Gastrocnemius medialis (tissue), 4 donors: ENCODE data around the gene DPM1. TPM values are rescaled to one million over a fixed set of nuclear protein-coding genes. Genes with fewer than 3 reads are reported as not detected.

Experiments
- ATAC-seq, 2 donors: fragments of 150-250 bp; one replicate each; pipeline ENCODE4 v1.9.1; 2016
- DNase-seq, 2 donors: peaks; one replicate each; pipeline ENCODE4 v3.0.0-alpha.2; 2019
- H3K27ac ChIP-seq, 4 donors: fragments of 200-600 bp; sonication (generic); 1 replicate in 1 of 4; 2 replicates in 3 of 4; pipeline ENCODE4 v1.5.1; 2016 to 2018; ENCODE audit warnings: mild to moderate bottlenecking in 2 of 4, moderate library complexity in 1 of 4
- H3K27me3 ChIP-seq, 3 donors: fragments of 200-600 bp; sonication (generic) in 2 of 3; 1 replicate in 1 of 3; 2 replicates in 2 of 3; pipeline versions ENCODE4 v1.5.1 to v1.6.0; 2016 to 2019; ENCODE audit warnings: mild to moderate bottlenecking in 1 of 3, moderate library complexity in 1 of 3
- H3K36me3 ChIP-seq, 2 donors: fragments of 200-600 bp; sonication (generic) in 1 of 2; one replicate each; pipeline ENCODE4 v1.5.1; 2017 to 2018
- H3K4me1 ChIP-seq, 2 donors: fragments of 200-600 bp; sonication (generic) in 1 of 2; one replicate each; pipeline ENCODE4 v1.5.1; 2016 to 2017; ENCODE audit warnings: mild to moderate bottlenecking in 2 of 2
- H3K4me3 ChIP-seq, 4 donors: fragments of 200-600 bp; sonication (generic) in 3 of 4; 1 replicate in 1 of 4; 2 replicates in 3 of 4; pipeline ENCODE4 v1.5.1; 2016 to 2019; ENCODE audit warnings: mild to moderate bottlenecking in 2 of 4
- H3K9me3 ChIP-seq, 3 donors: fragments of 200-600 bp; sonication (generic) in 2 of 3; 1 replicate in 1 of 3; 2 replicates in 2 of 3; pipeline ENCODE4 v1.5.1; 2016 to 2019
- POLR2A ChIP-seq, 2 donors: fragments of 450-650 bp; IDR thresholded peaks; one replicate each; pipeline ENCODE4 v1.6.1; 2017; ENCODE audit warnings: antibody characterized with exemption in 2 of 2, mild to moderate bottlenecking in 2 of 2, moderate library complexity in 2 of 2
- in situ Hi-C, 4 donors: fragments of 200-750 bp; cut with MboI; loops; one replicate each; pipeline versions ENCODE4 v1.15.0 to v1.8.0; 2017; ENCODE audit warnings: low sequenced_read_pairs in 4 of 4
- intact Hi-C: fragments of 100-400 bp; cut with DNase I; formaldehyde crosslinking; loops from one replicate; pipeline ENCODE4 v1.15.1; 2023; ENCODE audit warnings: low total_unique reads
- total RNA-seq, 4 donors: library from RNA; depleted of rRNA; stranded (reverse); fragments of >200 nt; gene quantifications; one replicate each; pipeline versions ENCODE4 v1.1.0 to v1.2.3, GENCODE V29; 2016
- TF ChIP-seq, protein P1 (sequence below), 5 experiments: fragments of 450-650 bp in 3 of 5; fragments of 200-600 bp in 2 of 5; sonication (generic) in 2 of 5; IDR thresholded peaks in 4 of 5; conservative IDR thresholded peaks in 1 of 5; 1 replicate in 4 of 5; 2 replicates in 1 of 5; pipeline ENCODE4 v1.5.1; 2016 to 2019; ENCODE audit warnings: antibody characterized with exemption in 5 of 5, mild to moderate bottlenecking in 3 of 5, moderate library complexity in 3 of 5

DPM1 gene
- total RNA-seq, 4 donors from 2014 or later, result 55.5 to 120 (median 73.7) TPM

GRCh38 chr20:50957276-50957675, 1.1 kb downstream of the DPM1 start:
- Histone ChIP-seq H3K27me3 (no peaks in the 10 kb centered on the region), H3K27ac (peak overlapping the region; percentile 88 to 98 (median 92)), H3K4me3 (peak overlapping the region; percentile 77 to 99 (median 90)), H3K36me3 (peaks cover 0 to 34% of the 10 kb centered on the region in 2 donors), H3K9me3 (no peaks in the 10 kb centered on the region), H3K4me1 (peaks cover 46 to 54% of the 10 kb centered on the region in 2 donors)
- ATAC-seq, result peak; percentile 56 to 74
- no peak for TF ChIP-seq POLR2A (IDR thresholded peaks at IDR 0.05)
- TF ChIP-seq, protein P1, sequence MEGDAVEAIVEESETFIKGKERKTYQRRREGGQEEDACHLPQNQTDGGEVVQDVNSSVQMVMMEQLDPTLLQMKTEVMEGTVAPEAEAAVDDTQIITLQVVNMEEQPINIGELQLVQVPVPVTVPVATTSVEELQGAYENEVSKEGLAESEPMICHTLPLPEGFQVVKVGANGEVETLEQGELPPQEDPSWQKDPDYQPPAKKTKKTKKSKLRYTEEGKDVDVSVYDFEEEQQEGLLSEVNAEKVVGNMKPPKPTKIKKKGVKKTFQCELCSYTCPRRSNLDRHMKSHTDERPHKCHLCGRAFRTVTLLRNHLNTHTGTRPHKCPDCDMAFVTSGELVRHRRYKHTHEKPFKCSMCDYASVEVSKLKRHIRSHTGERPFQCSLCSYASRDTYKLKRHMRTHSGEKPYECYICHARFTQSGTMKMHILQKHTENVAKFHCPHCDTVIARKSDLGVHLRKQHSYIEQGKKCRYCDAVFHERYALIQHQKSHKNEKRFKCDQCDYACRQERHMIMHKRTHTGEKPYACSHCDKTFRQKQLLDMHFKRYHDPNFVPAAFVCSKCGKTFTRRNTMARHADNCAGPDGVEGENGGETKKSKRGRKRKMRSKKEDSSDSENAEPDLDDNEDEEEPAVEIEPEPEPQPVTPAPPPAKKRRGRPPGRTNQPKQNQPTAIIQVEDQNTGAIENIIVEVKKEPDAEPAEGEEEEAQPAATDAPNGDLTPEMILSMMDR (IDR thresholded peaks at IDR 0.05 in 4 of 5, conservative IDR thresholded peaks at IDR 0.05 in 1 of 5), result no peak
- intact Hi-C loops, result loop anchor here (5.0 kb wide), 1 partner anchor 40 kb away; no protein-coding TSS in a partner anchor
- DNase-seq, result peak; percentile 29 to 64
- in situ Hi-C loops, result no loop called here

DNA sequence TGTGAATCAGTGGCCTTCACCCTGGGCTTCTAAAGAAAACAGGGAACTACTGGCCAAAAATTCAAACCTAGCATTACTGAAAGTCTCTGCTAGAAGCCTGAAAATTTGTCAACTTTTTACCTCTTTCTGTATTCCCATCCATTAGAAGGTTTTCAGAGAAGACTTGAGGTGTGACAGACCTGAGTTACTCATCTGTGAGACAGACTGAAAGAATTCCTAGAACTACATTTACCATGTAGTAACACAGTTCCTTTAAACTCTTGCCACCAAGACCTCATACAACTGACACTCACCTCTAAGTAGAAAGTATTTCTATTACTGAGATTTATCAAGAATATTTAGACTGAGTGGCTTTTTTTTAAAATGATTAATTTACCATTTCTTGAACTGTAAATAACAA, 4.5 kb downstream of the DPM1 start:
- H3K27ac ChIP-seq, result no peak overlapping the region
- H3K4me3 ChIP-seq, result no peak overlapping the region
- TF ChIP-seq POLR2A (IDR thresholded peaks at IDR 0.05), result no peak
- TF ChIP-seq, protein P1 (IDR thresholded peaks at IDR 0.05 in 4 of 5, conservative IDR thresholded peaks at IDR 0.05 in 1 of 5), result no peak
- H3K4me1 ChIP-seq, result peaks cover 27 to 36% of the 10 kb centered on the region in 2 donors
- no peaks in the 10 kb centered on the region for H3K27me3 ChIP-seq
- H3K9me3 ChIP-seq, result no peaks in the 10 kb centered on the region
- intact Hi-C loops (no loop called here), in situ Hi-C loops (no loop called here)
- DNase-seq, result no peak
- H3K36me3 ChIP-seq, result peaks cover 0 to 41% of the 10 kb centered on the region in 2 donors
- no peak for ATAC-seq

- H3K4me3 ChIP-seq, result no peak overlapping the region
- no peaks in the 10 kb centered on the region for H3K9me3 ChIP-seq
- TF ChIP-seq, protein P1 (IDR thresholded peaks at IDR 0.05 in 4 of 5, conservative IDR thresholded peaks at IDR 0.05 in 1 of 5), result no peak
- TF ChIP-seq POLR2A (IDR thresholded peaks at IDR 0.05), result no peak
- DNase-seq (no peak), ATAC-seq (no peak)
- intact Hi-C loops (no loop called here), in situ Hi-C loops (no loop called here)
- peaks cover 33 to 42% of the 10 kb centered on the region in 2 donors for H3K4me1 ChIP-seq
- H3K27me3 ChIP-seq, result no peaks in the 10 kb centered on the region
- H3K27ac ChIP-seq, result no peak overlapping the region
- peaks cover 0 to 41% of the 10 kb centered on the region in 2 donors for H3K36me3 ChIP-seq
Observed at GRCh38 chr20:50953196-50953595, 5.1 kb downstream of the DPM1 start.

- H3K27ac ChIP-seq, result peak overlapping the region; percentile 26 to 65 (median 46)
- H3K4me3 ChIP-seq, result no peak overlapping the region
- no peak for TF ChIP-seq POLR2A (IDR thresholded peaks at IDR 0.05)
- TF ChIP-seq, protein P1 (IDR thresholded peaks at IDR 0.05 in 4 of 5, conservative IDR thresholded peaks at IDR 0.05 in 1 of 5), result no peak
- intact Hi-C loops (no loop called here), in situ Hi-C loops (no loop called here)
- peaks cover 3 to 67% of the 10 kb centered on the region in 2 donors for H3K36me3 ChIP-seq
- no peaks in the 10 kb centered on the region for H3K27me3 ChIP-seq
- peak; percentile 87 to 98 for ATAC-seq
- peaks cover 20 to 23% of the 10 kb centered on the region in 2 donors for H3K4me1 ChIP-seq
- H3K9me3 ChIP-seq, result no peaks in the 10 kb centered on the region
- peak in 1 of 2 donors; percentile 65 for DNase-seq
Observed at GRCh38 chr20:50948132-50948785, 10.1 kb downstream of the DPM1 start.
